GM19463 (cell line): ENCODE data around the gene DENND1A.
"Not testable (repeated sequence)": the region's sequence is repeated elsewhere in the genome, so short reads cannot be mapped to it uniquely, and the experiment has no call there.

Experiments
- ATAC-seq: cut with Tn5 transposase; IDR thresholded peaks from one replicate; pipeline ENCODE4 v1.9.1; 2021; ENCODE audit warnings: mild to moderate bottlenecking, moderate library complexity; ENCODE audit not compliant: unreplicated experiment

Gene DENND1A

GRCh38 chr9:123823194-123823947 is 106.6 kb downstream of the DENND1A start:
- ATAC-seq, result no peak

GRCh38 chr9:123821619-123822018 is 108.3 kb downstream of the DENND1A start:
- no peak for ATAC-seq

- no peak for ATAC-seq
Observed at GRCh38 chr9:123820139-123820538, 109.8 kb downstream of the DENND1A start.

GRCh38 chr9:123816817-123817472 is 113.0 kb downstream of the DENND1A start:
- no peak for ATAC-seq

GRCh38 chr9:123815856-123816255 is 114.1 kb downstream of the DENND1A start:
- not testable (repeated sequence) for ATAC-seq

GRCh38 chr9:123814496-123814895 is 115.4 kb downstream of the DENND1A start:
- no peak for ATAC-seq

- no peak for ATAC-seq
Observed at GRCh38 chr9:123812984-123813383, 116.9 kb downstream of the DENND1A start.

- no peak for ATAC-seq
Observed at GRCh38 chr9:123807251-123807650, 122.7 kb downstream of the DENND1A start.

- ATAC-seq, result no peak
Observed at GRCh38 chr9:123806829-123807228, 123.1 kb downstream of the DENND1A start.

GRCh38 chr9:123798195-123798594 is 131.7 kb downstream of the DENND1A start:
- ATAC-seq, result no peak

GRCh38 chr9:123796618-123797484 is 133.1 kb downstream of the DENND1A start:
- no peak for ATAC-seq

GRCh38 chr9:123796094-123796493 is 133.8 kb downstream of the DENND1A start:
- no peak for ATAC-seq

- ATAC-seq, result no peak
Observed at GRCh38 chr9:123795336-123795735, 134.6 kb downstream of the DENND1A start.

GRCh38 chr9:123792501-123792900 is 137.4 kb downstream of the DENND1A start:
- no peak for ATAC-seq

- ATAC-seq, result no peak
Observed at GRCh38 chr9:123789554-123790292, 140.2 kb downstream of the DENND1A start.

GRCh38 chr9:123787416-123787815 is 142.5 kb downstream of the DENND1A start:
- ATAC-seq, result no peak

- no peak for ATAC-seq
Observed at GRCh38 chr9:123784518-123784917, 145.4 kb downstream of the DENND1A start.

GRCh38 chr9:123778232-123778902 is 151.6 kb downstream of the DENND1A start:
- ATAC-seq, result no peak

GRCh38 chr9:123776708-123777537 is 153.0 kb downstream of the DENND1A start:
- no peak for ATAC-seq
